Loucy (cell line): ENCODE data around the gene SP1.
"Not testable (repeated sequence)": the region's sequence is repeated elsewhere in the genome, so short reads cannot be mapped to it uniquely, and the experiment has no call there.

Source experiments
- H2AFZ ChIP-seq: fragments of 200-600 bp; sonication (generic); 2 replicates; pipeline ENCODE4 v1.6.0; 2016; ENCODE audit warnings: antibody characterized with exemption, mild to moderate bottlenecking, low read length, moderate library complexity
- H3F3A ChIP-seq: fragments of 200-600 bp; 2 replicates; pipeline ENCODE4 v1.6.0; 2016; ENCODE audit warnings: antibody characterized with exemption, low read depth, mild to moderate bottlenecking
- H3K27me3 ChIP-seq: fragments of 200-600 bp; sonication (generic); 2 replicates; pipeline ENCODE4 v1.6.1; 2014; ENCODE audit warnings: low read length, mild to moderate bottlenecking; ENCODE audit not compliant: insufficient read depth, poor library complexity, severe bottlenecking
- H3K36me3 ChIP-seq: fragments of 200-600 bp; sonication (generic); 2 replicates; pipeline ENCODE4 v1.6.1; 2016; ENCODE audit warnings: low read length; ENCODE audit not compliant: insufficient read depth
- H3K4me1 ChIP-seq: fragments of 200-600 bp; sonication (generic); 2 replicates; pipeline ENCODE4 v1.5.1; 2014; ENCODE audit warnings: low read length, mild to moderate bottlenecking; ENCODE audit not compliant: insufficient read depth, poor library complexity, severe bottlenecking
- H3K4me2 ChIP-seq: fragments of 200-600 bp; sonication (generic); 2 replicates; pipeline ENCODE4 v1.6.0; 2014; ENCODE audit warnings: antibody characterized with exemption, low read length, low read depth, mild to moderate bottlenecking; ENCODE audit not compliant: poor library complexity, severe bottlenecking
- H3K4me3 ChIP-seq: fragments of 200-600 bp; sonication (generic); 2 replicates; pipeline ENCODE4 v1.5.1; 2014; ENCODE audit warnings: low read length, mild to moderate bottlenecking, mixed read lengths; ENCODE audit not compliant: poor library complexity, severe bottlenecking
- H3K79me2 ChIP-seq: fragments of 200-600 bp; sonication (generic); 2 replicates; pipeline ENCODE4 v1.6.1; 2014; ENCODE audit warnings: low read length; ENCODE audit not compliant: insufficient read depth
- H3K9ac ChIP-seq: fragments of 200-600 bp; sonication (generic); 2 replicates; pipeline ENCODE4 v1.6.0; 2014; ENCODE audit warnings: mild to moderate bottlenecking, low read depth, low read length, moderate library complexity; ENCODE audit not compliant: poor library complexity, severe bottlenecking
- H3K9me2 ChIP-seq: fragments of 200-600 bp; sonication (generic); replicated peaks from 2 replicates; pipeline ENCODE4 v1.6.1; 2016; ENCODE audit warnings: low read depth, low read length, mixed read lengths
- H3K9me3 ChIP-seq: fragments of 200-600 bp; sonication (generic); 2 replicates; pipeline ENCODE4 v1.6.1; 2014; ENCODE audit warnings: mild to moderate bottlenecking, antibody characterized with exemption, low read length, low read depth; ENCODE audit not compliant: insufficient read depth
- H4K20me1 ChIP-seq: fragments of 200-600 bp; sonication (generic); 2 replicates; pipeline ENCODE4 v1.6.0; 2014; ENCODE audit warnings: antibody characterized with exemption, low read length, mild to moderate bottlenecking; ENCODE audit not compliant: insufficient read depth, poor library complexity, severe bottlenecking
- CTCF ChIP-seq: fragments of 200-600 bp; sonication (generic); conservative IDR thresholded peaks from 2 replicates; pipeline ENCODE4 v1.5.1; 2014; ENCODE audit warnings: mild to moderate bottlenecking, antibody characterized with exemption, low read length
- EZH2phosphoT487 ChIP-seq: fragments of 200-600 bp; IDR thresholded peaks from 2 replicates; pipeline ENCODE4 v1.6.1; 2018; ENCODE audit warnings: antibody characterized with exemption, mild to moderate bottlenecking, moderate library complexity, borderline replicate concordance

SP1 gene

GRCh38 chr12:53418221-53418620 lies 38.2 kb downstream of the SP1 start:
- Histone ChIP-seq H3K4me2 (no peak overlapping the region), H3F3A (no peaks in the 10 kb centered on the region)

GRCh38 chr12:53419756-53420155 lies 39.8 kb downstream of the SP1 start:
- no peak for TF ChIP-seq EZH2phosphoT487
- no peak for TF ChIP-seq CTCF
- Histone ChIP-seq H2AFZ (no peak overlapping the region), H3K9me3 (no peaks in the 10 kb centered on the region), H3K9me2 (no peaks in the 10 kb centered on the region), H3K4me3 (no peak overlapping the region), H3F3A (no peaks in the 10 kb centered on the region), H3K36me3 (no peaks in the 10 kb centered on the region), H3K4me1 (peaks cover 6% of the 10 kb centered on the region), H3K27me3 (no peaks in the 10 kb centered on the region), H3K9ac (no peak overlapping the region), H3K79me2 (no peaks in the 10 kb centered on the region), H3K4me2 (no peak overlapping the region), H4K20me1 (no peaks in the 10 kb centered on the region)

More at GRCh38 chr12:53418221-53418620, 38.2 kb downstream of the SP1 start:
- Histone ChIP-seq H3K27me3 (no peaks in the 10 kb centered on the region), H3K79me2 (no peaks in the 10 kb centered on the region), H3K9me3 (no peaks in the 10 kb centered on the region), H3K36me3 (peaks cover 10% of the 10 kb centered on the region; the same call in 1 of the 2 replicates), H3K9ac (no peak overlapping the region), H2AFZ (no peak overlapping the region), H3K4me3 (no peak overlapping the region), H3K9me2 (no peaks in the 10 kb centered on the region), H4K20me1 (no peaks in the 10 kb centered on the region), H3K4me1 (peaks cover 6% of the 10 kb centered on the region)
- no peak for TF ChIP-seq CTCF
- no peak for TF ChIP-seq EZH2phosphoT487

- H3K9me3 ChIP-seq: not testable (repeated sequence)
These were observed 42.3 kb downstream of the SP1 start for GRCh38 chr12:53422247-53422646.

GRCh38 chr12:53423597-53423996 lies 43.6 kb downstream of the SP1 start, which contains the start of gene AMHR2:
Gene AMHR2, plus strand, starts transcription at chr12:53423855. Its CDS starts 80 bp downstream, at chr12:53423935.
- TF ChIP-seq CTCF: no peak
- no peak within 1 kb of the TSS for H2AFZ ChIP-seq
- no peak within 1 kb of the TSS for H3K9ac ChIP-seq
- no peak within 1 kb of the TSS for H3K4me3 ChIP-seq
- H3F3A ChIP-seq: no peaks in the 10 kb centered on the region
- H3K36me3 ChIP-seq: no peaks in the 10 kb centered on the region
- peaks cover 3% of the 10 kb centered on the region for H3K4me1 ChIP-seq
- no peaks in the 10 kb centered on the region for H4K20me1 ChIP-seq
- H3K9me3 ChIP-seq: no peaks in the 10 kb centered on the region
- H3K4me2 ChIP-seq: no peak within 1 kb of the TSS
- no peaks in the 10 kb centered on the region for H3K27me3 ChIP-seq
- no peaks in the 10 kb centered on the region for H3K79me2 ChIP-seq
- H3K9me2 ChIP-seq: no peaks in the 10 kb centered on the region

More at GRCh38 chr12:53422247-53422646, 42.3 kb downstream of the SP1 start:
- H3K36me3 ChIP-seq, H3K4me1 ChIP-seq, H3K9ac ChIP-seq, H3F3A ChIP-seq, H3K79me2 ChIP-seq, H3K4me3 ChIP-seq, H3K9me2 ChIP-seq, H3K27me3 ChIP-seq, H2AFZ ChIP-seq, H4K20me1 ChIP-seq, H3K4me2 ChIP-seq: not testable (repeated sequence)
